H1 (cell line): ENCODE measurements around the gene HTR6. TPM values are rescaled to one million over a fixed set of nuclear protein-coding genes. Genes with fewer than 3 reads are reported as not detected.

Experiments used
- CTCF ChIA-PET: fragments of 300-600 bp; sonication (Branson Sonifier 250); formaldehyde crosslinking; loops from one replicate; lab custom pipeline; 2021; ENCODE audit not compliant: partially characterized antibody; lab: Charles Lee
- POLR2A ChIA-PET: fragments of 300-600 bp; sonication (Branson Sonifier 250); formaldehyde crosslinking; loops from one replicate; lab custom pipeline; 2021; ENCODE audit warnings: inconsistent platforms; ENCODE audit not compliant: partially characterized antibody; lab: Charles Lee
- DNase-seq, 2 experiments: peaks; one replicate each; pipeline versions ENCODE4 v3.0.0 to v3.0.0-alpha.2; 2010 to 2022; ENCODE audit warnings: low spot score in 2 of 2, low read depth in 1 of 2, mixed read lengths in 1 of 2
- FAIRE-seq: peaks from 2 replicates; lab custom pipeline; 2011; peaks lifted over from hg19 to GRCh38; lab: Jason Lieb, UNC
- H2AFZ ChIP-seq: 2 replicates; pipeline ENCODE4 v1.8.1; 2012; ENCODE audit warnings: low read length, inconsistent platforms
- H2AK5ac ChIP-seq: 2 replicates; pipeline ENCODE4 v1.6.1; 2013; ENCODE audit warnings: low read depth, low read length
- H2BK120ac ChIP-seq: replicated peaks from 2 replicates; pipeline ENCODE3; 2013; ENCODE audit warnings: low read depth, low read length, inconsistent platforms
- H2BK12ac ChIP-seq: 2 replicates; pipeline ENCODE4 v1.6.1; 2013; ENCODE audit warnings: low read depth, low read length
- H2BK15ac ChIP-seq: 2 replicates; pipeline ENCODE4 v1.6.1; 2013; ENCODE audit warnings: low read length
- H2BK20ac ChIP-seq: 2 replicates; pipeline ENCODE4 v1.6.1; 2013; ENCODE audit warnings: low read length
- H2BK5ac ChIP-seq: 2 replicates; pipeline ENCODE4 v1.6.1; 2013; ENCODE audit warnings: low read depth, low read length
- H3K14ac ChIP-seq: 2 replicates; pipeline ENCODE4 v1.6.1; 2013; ENCODE audit warnings: inconsistent platforms; ENCODE audit not compliant: insufficient read length
- H3K18ac ChIP-seq: 2 replicates; pipeline ENCODE4 v1.6.1; 2013; ENCODE audit warnings: low read length; ENCODE audit errors: extremely low read depth
- H3K23ac ChIP-seq: 2 replicates; pipeline ENCODE4 v1.6.1; 2013; ENCODE audit warnings: inconsistent platforms; ENCODE audit not compliant: insufficient read length
- H3K23me2 ChIP-seq: 2 replicates; pipeline ENCODE4 v1.6.1; 2013; ENCODE audit warnings: low read depth, low read length
- H3K27ac ChIP-seq: 2 replicates; pipeline ENCODE4 v1.6.1; 2011; ENCODE audit warnings: low read depth, low read length, inconsistent platforms
- H3K27me3 ChIP-seq, 4 experiments: replicated peaks in 1 of 4; 1 replicate in 1 of 4; 2 replicates in 3 of 4; pipeline versions ENCODE4 v1.6.1 to v1.8.1; 2011 to 2013; ENCODE audit warnings: low read length in 3 of 4, mild to moderate bottlenecking in 3 of 4, inconsistent platforms in 2 of 4, mixed read lengths in 2 of 4, moderate library complexity in 1 of 4; ENCODE audit not compliant: control insufficient read depth in 3 of 4, insufficient read depth in 3 of 4; ENCODE audit errors: extremely low read depth in 1 of 4
- H3K36me3 ChIP-seq, 4 experiments: 2 replicates each; pipeline versions ENCODE4 v1.6.1 to v1.8.1; 2011 to 2013; ENCODE audit warnings: mild to moderate bottlenecking in 4 of 4, low read length in 3 of 4, moderate library complexity in 2 of 4, control low read depth in 1 of 4, inconsistent platforms in 1 of 4; ENCODE audit not compliant: insufficient read depth in 4 of 4, control insufficient read depth in 2 of 4
- H3K4ac ChIP-seq: replicated peaks from 2 replicates; pipeline ENCODE3; 2013; ENCODE audit warnings: low read length, low read depth, mixed read lengths, inconsistent platforms; ENCODE audit not compliant: insufficient read length
- H3K4me1 ChIP-seq, 4 experiments: replicated peaks in 1 of 4; 1 replicate in 1 of 4; 2 replicates in 3 of 4; pipeline versions ENCODE4 v1.6.1 to v1.8.1; 2011 to 2013; ENCODE audit warnings: low read length in 3 of 4, inconsistent platforms in 2 of 4, mixed read lengths in 1 of 4; ENCODE audit not compliant: insufficient read depth in 4 of 4, control insufficient read depth in 3 of 4
- H3K4me2 ChIP-seq, 2 experiments: 2 replicates each; pipeline versions ENCODE4 v1.6.1 to v1.8.1; 2011 to 2013; ENCODE audit warnings: low read depth in 2 of 2, low read length in 2 of 2, control low read depth in 1 of 2, inconsistent platforms in 1 of 2, mild to moderate bottlenecking in 1 of 2; ENCODE audit not compliant: insufficient read depth in 1 of 2
- H3K4me3 ChIP-seq, 4 experiments: fragments of 200-600, 300-600 bp in 1 of 4; sonication (generic), shearing (Covaris generic), sonication (Bioruptor Twin) in 1 of 4; 2 replicates each; pipeline versions ENCODE4 v1.5.1 to v1.8.1; 2011 to 2016; ENCODE audit warnings: low read length in 4 of 4, low read depth in 3 of 4, control low read depth in 2 of 4, inconsistent platforms in 2 of 4, mild to moderate bottlenecking in 2 of 4, mixed read lengths in 1 of 4, moderate library complexity in 1 of 4; ENCODE audit not compliant: insufficient read depth in 2 of 4; ENCODE audit errors: extremely low read depth in 1 of 4
- H3K56ac ChIP-seq: replicated peaks from 2 replicates; pipeline ENCODE3; 2013; ENCODE audit warnings: low read depth, mild to moderate bottlenecking, mixed read lengths, low read length, inconsistent platforms; ENCODE audit not compliant: insufficient read length
- H3K79me1 ChIP-seq: 2 replicates; pipeline ENCODE4 v1.6.1; 2013; ENCODE audit warnings: low read depth, low read length, control low read depth
- H3K79me2 ChIP-seq, 2 experiments: 2 replicates each; pipeline versions ENCODE4 v1.6.1 to v1.8.1; 2012 to 2013; ENCODE audit warnings: low read length in 2 of 2, mild to moderate bottlenecking in 2 of 2, inconsistent platforms in 1 of 2; ENCODE audit not compliant: insufficient read depth in 2 of 2, control insufficient read depth in 1 of 2
- H3K9ac ChIP-seq, 4 experiments: replicated peaks in 1 of 4; 1 replicate in 1 of 4; 2 replicates in 3 of 4; pipeline versions ENCODE4 v1.6.1 to v1.8.1; 2011 to 2013; ENCODE audit warnings: low read depth in 3 of 4, low read length in 3 of 4, control low read depth in 2 of 4, mild to moderate bottlenecking in 2 of 4, moderate library complexity in 2 of 4, inconsistent platforms in 1 of 4; ENCODE audit errors: extremely low read depth in 1 of 4
- H3K9me3 ChIP-seq, 2 experiments: 2 replicates each; pipeline versions ENCODE4 v1.6.1 to v1.8.1; 2012 to 2013; ENCODE audit warnings: mild to moderate bottlenecking in 2 of 2, moderate library complexity in 2 of 2, control low read depth in 1 of 2, inconsistent platforms in 1 of 2, low read depth in 1 of 2, low read length in 1 of 2, mixed read lengths in 1 of 2; ENCODE audit not compliant: insufficient read depth in 2 of 2
- H4K20me1 ChIP-seq, 2 experiments: replicated peaks in 1 of 2; 2 replicates each; pipeline versions ENCODE3 to v1.8.1; 2011 to 2013; ENCODE audit warnings: inconsistent platforms in 2 of 2, low read length in 2 of 2, mild to moderate bottlenecking in 1 of 2; ENCODE audit not compliant: insufficient read depth in 2 of 2, control insufficient read depth in 1 of 2
- H4K5ac ChIP-seq: 2 replicates; pipeline ENCODE4 v1.6.1; 2013; ENCODE audit warnings: low read length, low read depth, mixed read lengths, inconsistent platforms; ENCODE audit not compliant: insufficient read length
- H4K8ac ChIP-seq: 2 replicates; pipeline ENCODE4 v1.8.0; 2013; ENCODE audit warnings: mild to moderate bottlenecking, moderate library complexity, low read length, inconsistent platforms; ENCODE audit not compliant: insufficient read depth; ENCODE audit errors: extremely low read depth
- H4K91ac ChIP-seq: replicated peaks from 2 replicates; pipeline ENCODE3; 2013; ENCODE audit warnings: low read length, mixed read lengths, inconsistent platforms; ENCODE audit not compliant: insufficient read length
- BRCA1 ChIP-seq: IDR thresholded peaks from 2 replicates; pipeline ENCODE4 v1.6.1; 2012; ENCODE audit warnings: low read depth, low read length, improper control_type of control experiment
- CBX8 ChIP-seq: fragments of 300-800, 300-1000 bp; sonication (generic); IDR thresholded peaks from 2 replicates; pipeline ENCODE4 v1.7.1; 2016; ENCODE audit warnings: low read depth, low read length, borderline replicate concordance
- CHD1 ChIP-seq: IDR thresholded peaks from 2 replicates; pipeline ENCODE4 v1.6.1; 2012; ENCODE audit warnings: low read depth, low read length, improper control_type of control experiment
- GABPA ChIP-seq: IDR thresholded peaks from 2 replicates; pipeline ENCODE4 v1.6.1; 2011; ENCODE audit warnings: mild to moderate bottlenecking, low read length, moderate library complexity, borderline replicate concordance; ENCODE audit not compliant: insufficient read depth
- GTF2F1 ChIP-seq: IDR thresholded peaks from 2 replicates; pipeline ENCODE4 v1.6.1; 2012; ENCODE audit warnings: low read depth, low read length, improper control_type of control experiment, borderline replicate concordance
- HDAC6 ChIP-seq: IDR thresholded peaks from one replicate; pipeline ENCODE4 v1.7.1; 2012; ENCODE audit warnings: low read depth, mild to moderate bottlenecking, inconsistent platforms, low read length, moderate library complexity
- NANOG ChIP-seq: IDR thresholded peaks from 2 replicates; pipeline ENCODE4 v1.6.1; 2011; ENCODE audit warnings: low read length, low read depth, mild to moderate bottlenecking, inconsistent platforms; ENCODE audit not compliant: insufficient read depth, poor library complexity, severe bottlenecking
- RFX5 ChIP-seq: IDR thresholded peaks from 2 replicates; pipeline ENCODE4 v1.6.1; 2011; ENCODE audit warnings: low read depth, low read length, improper control_type of control experiment, borderline replicate concordance
- SIN3A ChIP-seq, 2 experiments: IDR thresholded peaks in 1 of 2; conservative IDR thresholded peaks in 1 of 2; 2 replicates each; pipeline ENCODE4 v1.6.1; 2011 to 2012; ENCODE audit warnings: low read length in 2 of 2, improper control_type of control experiment in 1 of 2, low read depth in 1 of 2, mild to moderate bottlenecking in 1 of 2
- SIRT6 ChIP-seq: IDR thresholded peaks from one replicate; pipeline ENCODE4 v1.7.1; 2012; ENCODE audit warnings: low read length, inconsistent platforms
- SP1 ChIP-seq: IDR thresholded peaks from 2 replicates; pipeline ENCODE4 v1.6.1; 2011; ENCODE audit warnings: low read depth, low read length
- SRF ChIP-seq: IDR thresholded peaks from 2 replicates; pipeline ENCODE4 v1.6.1; 2011; ENCODE audit warnings: mild to moderate bottlenecking, low read depth, low read length, moderate library complexity
- SUZ12 ChIP-seq: fragments of 200-600 bp; sonication (generic); IDR thresholded peaks from 2 replicates; pipeline ENCODE4 v1.6.1; 2012; ENCODE audit warnings: mild to moderate bottlenecking, inconsistent platforms, low read length, moderate library complexity, mixed read lengths
- TAF7 ChIP-seq: optimal IDR thresholded peaks from 2 replicates; pipeline ENCODE3; 2011; ENCODE audit warnings: low read depth, mild to moderate bottlenecking, inconsistent platforms, low read length, moderate library complexity, borderline replicate concordance
- WGBS, 2 experiments: shearing (Covaris generic) in 1 of 2; methylation state at CpG; one replicate each; pipeline versions ENCODE4 v1.1.6 to v1.1.7; 2013 to 2015; ENCODE audit warnings: low lambda C conversion rate in 2 of 2, mixed read lengths in 2 of 2, inconsistent platforms in 1 of 2, low coverage in 1 of 2, missing lambda C conversion rate in 1 of 2; ENCODE audit not compliant: insufficient replicate concordance in 2 of 2, insufficient coverage in 1 of 2, insufficient read length in 1 of 2; ENCODE audit errors: extremely low coverage in 1 of 2, missing lambda C conversion rate in 1 of 2; 5-methylcytosine and 5-hydroxymethylcytosine counted together
- polyA plus RNA-seq, 7 experiments: library from polyadenylated mRNA; depleted of rRNA in 3 of 7; stranded (reverse) in 5 of 7; unstranded in 2 of 7; fragments of >200 nt in 5 of 7; fragments of 200-250 nt in 2 of 7; gene quantifications; 1 replicate in 5 of 7; 2 replicates in 1 of 7; 4 replicates in 1 of 7; pipeline versions ENCODE4 v1.2.1 to v1.2.3, GENCODE V29; 2011 to 2013; ENCODE audit warnings: missing spikeins in 2 of 7, mixed read lengths in 2 of 7
- total RNA-seq: library from RNA; stranded (reverse); fragmentation: NEBNext Ultra II Directional; extraction: Animal tissue kit (Norgen Biotek cat#: 25700); gene quantifications from 2 replicates; pipeline ENCODE4 v1.2.1, GENCODE V29; 2021

The HTR6 gene
- total and polyA plus RNA-seq, 2 of the 8 experiments (the other 6 are each of a cell fraction or from before 2014, with no cell fraction given) = 0.76 to 0.95 TPM

GRCh38 chr1:19679691-19680090, 15.0 kb downstream of the HTR6 start:
- Histone ChIP-seq H4K8ac (no peak overlapping the region), H3K4me1 (peaks cover 0 to 11% (median 3%) of the 10 kb centered on the region in 4 experiments; a peak in 2 of 7 replicates), H3K23ac (no peak overlapping the region), H4K91ac (no peak overlapping the region), H3K4me3 (no peak overlapping the region), H3K27ac (no peak overlapping the region), H3K9ac (no peak overlapping the region), H3K4ac (no peak overlapping the region), H3K4me2 (no peak overlapping the region), H3K18ac (no peak overlapping the region), H3K56ac (no peak overlapping the region), H2BK5ac (no peak overlapping the region), H2AK5ac (no peak overlapping the region), H3K79me2 (no peaks in the 10 kb centered on the region), H2BK20ac (no peak overlapping the region), H3K36me3 (no peaks in the 10 kb centered on the region), H4K5ac (no peak overlapping the region), H3K27me3 (no peaks in the 10 kb centered on the region; a peak in 2 of 7 replicates), H2BK120ac (no peak overlapping the region), H3K14ac (no peak overlapping the region), H2AFZ (no peak overlapping the region), H2BK12ac (no peak overlapping the region), H2BK15ac (no peak overlapping the region), H3K9me3 (no peaks in the 10 kb centered on the region), H4K20me1 (peaks cover 0 to 3% of the 10 kb centered on the region in 2 experiments), H3K79me1 (no peaks in the 10 kb centered on the region), H3K23me2 (no peaks in the 10 kb centered on the region; the same call in 1 of the 2 replicates)
- POLR2A ChIA-PET = interaction anchor here (1.4 kb wide), 1 partner anchor 10 kb away, joined by 4 read pairs; no protein-coding TSS in a partner anchor
- CTCF ChIA-PET = interaction anchor here (0.8 to 5.2 kb wide), 4 partner anchors 10 to 24 kb away, joined by 3 to 46 read pairs (median 23); no protein-coding TSS in a partner anchor
- FAIRE-seq (no peak), DNase-seq (no peak)
- TF ChIP-seq SUZ12 = no peak
- no peak for TF ChIP-seq SIRT6
- TF ChIP-seq SP1 = no peak
- TF ChIP-seq SIN3A (conservative IDR thresholded peaks at IDR 0.05 in 1 of 2, IDR thresholded peaks at IDR 0.05 in 1 of 2; ENCODE audit: low read depth in 1 of 2, low read length in 2 of 2) = no peak
- no peak for TF ChIP-seq BRCA1
- TF ChIP-seq GABPA = no peak
- TF ChIP-seq CHD1 = no peak
- TF ChIP-seq SRF = no peak
- no peak for TF ChIP-seq GTF2F1
- no peak for TF ChIP-seq HDAC6
- no peak for TF ChIP-seq RFX5
- no peak for TF ChIP-seq NANOG
- TF ChIP-seq TAF7 = no peak
- no peak for TF ChIP-seq CBX8
- WGBS, 2 experiments = 87% methylated on average over 4 of the region's 4 CpGs; no CpG with 5 or more reads in 1 of the 2 experiments
